GM18511 (cell line): ENCODE data around the gene FGL2.
A peak's percentile ranks its signal among the peaks of the same experiment; 100 is the strongest.
"Not testable (repeated sequence)": the region's sequence is repeated elsewhere in the genome, so short reads cannot be mapped to it uniquely, and the experiment has no call there.

Source experiments
- ATAC-seq: cut with Tn5 transposase; IDR thresholded peaks from one replicate; pipeline ENCODE4 v1.9.1; 2021; ENCODE audit warnings: mild to moderate bottlenecking, moderate library complexity; ENCODE audit not compliant: unreplicated experiment

FGL2 gene, protein sequence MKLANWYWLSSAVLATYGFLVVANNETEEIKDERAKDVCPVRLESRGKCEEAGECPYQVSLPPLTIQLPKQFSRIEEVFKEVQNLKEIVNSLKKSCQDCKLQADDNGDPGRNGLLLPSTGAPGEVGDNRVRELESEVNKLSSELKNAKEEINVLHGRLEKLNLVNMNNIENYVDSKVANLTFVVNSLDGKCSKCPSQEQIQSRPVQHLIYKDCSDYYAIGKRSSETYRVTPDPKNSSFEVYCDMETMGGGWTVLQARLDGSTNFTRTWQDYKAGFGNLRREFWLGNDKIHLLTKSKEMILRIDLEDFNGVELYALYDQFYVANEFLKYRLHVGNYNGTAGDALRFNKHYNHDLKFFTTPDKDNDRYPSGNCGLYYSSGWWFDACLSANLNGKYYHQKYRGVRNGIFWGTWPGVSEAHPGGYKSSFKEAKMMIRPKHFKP

DNA sequence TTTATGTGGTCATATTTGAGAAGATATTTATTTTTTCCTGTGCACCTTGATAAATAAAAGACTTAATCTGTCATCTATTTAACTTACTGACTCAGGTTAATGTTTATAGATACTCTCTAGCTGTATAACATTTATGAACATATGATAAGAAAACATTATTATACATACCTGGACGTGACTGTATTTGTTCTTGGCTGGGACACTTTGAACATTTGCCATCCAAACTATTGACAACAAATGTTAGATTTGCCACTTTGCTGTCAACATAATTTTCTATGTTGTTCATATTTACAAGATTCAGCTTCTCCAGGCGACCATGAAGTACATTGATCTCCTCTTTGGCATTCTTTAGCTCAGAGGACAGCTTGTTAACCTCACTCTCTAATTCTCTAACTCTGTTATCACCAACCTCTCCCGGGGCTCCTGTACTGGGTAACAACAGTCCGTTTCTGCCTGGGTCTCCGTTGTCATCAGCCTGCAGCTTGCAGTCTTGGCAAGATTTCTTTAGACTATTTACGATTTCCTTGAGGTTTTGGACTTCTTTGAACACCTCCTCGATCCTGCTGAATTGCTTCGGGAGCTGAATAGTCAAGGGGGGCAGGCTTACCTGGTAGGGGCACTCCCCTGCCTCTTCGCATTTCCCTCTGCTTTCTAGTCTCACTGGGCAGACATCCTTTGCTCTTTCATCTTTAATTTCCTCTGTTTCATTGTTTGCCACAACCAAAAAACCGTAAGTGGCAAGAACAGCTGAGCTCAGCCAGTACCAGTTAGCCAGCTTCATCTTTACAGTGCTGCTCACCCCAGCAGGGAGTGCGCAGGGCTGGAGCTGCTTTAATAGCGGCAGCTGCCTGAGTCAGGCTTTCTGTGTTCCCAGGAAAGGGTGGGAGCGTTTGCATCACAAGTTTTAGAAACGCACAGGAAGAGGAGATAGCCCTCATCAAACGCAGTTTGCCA is at the start of gene FGL2:
FGL2 (minus strand) TSS at position 807 of the 954 bp plus-strand sequence; CDS start at position 781, 26 bp downstream.
- peak; percentile 23 for ATAC-seq

DNA sequence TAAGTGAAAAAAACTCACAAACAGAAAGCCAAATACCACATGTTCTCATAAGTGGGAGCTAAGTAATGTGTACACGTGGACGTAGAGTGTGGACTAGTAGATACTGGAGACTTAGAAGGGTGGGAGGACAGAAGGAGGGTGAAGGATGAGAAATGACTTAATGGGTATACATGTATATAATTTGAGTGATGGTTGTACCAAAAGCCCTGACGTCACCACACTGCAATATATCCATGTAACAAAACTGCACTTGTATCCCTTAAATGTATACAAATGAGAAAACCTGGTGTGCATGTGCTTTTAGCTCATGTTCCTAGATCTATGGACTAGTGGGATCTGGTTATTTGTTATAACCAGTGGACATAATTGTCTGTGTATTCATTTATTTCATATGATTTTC is 48.5 kb upstream of the FGL2 start:
- ATAC-seq = no peak

DNA sequence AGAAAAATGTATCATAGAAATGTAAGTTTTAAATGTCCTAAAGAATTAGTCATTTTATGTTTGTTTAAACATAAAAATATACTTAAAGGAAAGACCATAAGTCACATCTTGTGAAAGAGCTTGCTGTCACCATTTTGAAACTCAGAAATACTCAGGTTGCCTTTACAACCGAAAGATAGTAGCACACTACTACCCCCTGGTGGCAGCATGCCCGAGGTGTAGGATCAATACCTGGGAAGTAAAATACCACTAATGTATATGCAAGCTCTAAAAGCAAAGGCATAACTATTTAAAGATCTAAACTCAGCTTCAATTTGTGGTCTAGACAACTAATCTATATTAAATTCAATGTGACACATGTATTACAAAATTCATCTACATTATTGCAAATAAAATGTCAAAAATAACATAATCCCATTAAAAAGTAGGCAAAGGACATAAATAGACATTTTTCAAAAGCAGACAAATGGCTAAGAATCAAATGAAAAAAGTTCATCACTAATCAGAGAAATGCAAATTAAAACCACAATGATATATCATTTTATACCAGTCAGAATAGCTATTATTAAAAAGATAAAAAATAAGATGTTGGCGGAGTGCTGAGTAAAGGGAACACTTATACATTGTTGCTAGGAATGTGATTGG is 47.7 kb upstream of the FGL2 start:
- ATAC-seq = peak; percentile 82

DNA sequence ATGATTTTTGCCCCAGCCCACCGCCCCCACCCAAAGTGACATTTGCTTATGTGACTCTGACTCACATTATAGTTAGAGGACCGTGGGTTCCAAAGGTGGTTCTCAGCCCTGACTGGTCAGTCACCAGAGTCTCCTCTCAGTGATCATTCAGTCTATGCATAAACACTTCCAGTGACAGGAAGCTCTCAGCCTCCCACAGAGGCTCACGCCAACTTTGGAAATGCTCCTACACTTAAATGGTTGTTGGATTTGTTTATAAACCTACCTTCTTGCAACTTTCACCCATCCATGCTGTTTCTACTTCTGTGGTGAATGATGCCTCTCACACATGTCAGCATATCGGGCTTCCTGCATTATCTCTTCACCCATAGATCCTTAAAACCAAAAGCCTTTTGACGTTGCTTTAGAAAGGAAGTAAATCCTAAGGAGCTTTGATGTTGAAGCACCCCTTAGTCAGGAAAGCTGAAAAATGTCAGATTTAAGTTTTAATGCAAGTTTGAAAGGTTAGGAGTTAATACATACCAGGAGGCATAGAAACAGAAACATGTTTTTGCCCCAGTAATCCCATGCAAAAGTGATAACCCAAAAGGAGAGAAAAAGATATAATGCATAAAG is 46.5 kb upstream of the FGL2 start:
- no peak for ATAC-seq

DNA sequence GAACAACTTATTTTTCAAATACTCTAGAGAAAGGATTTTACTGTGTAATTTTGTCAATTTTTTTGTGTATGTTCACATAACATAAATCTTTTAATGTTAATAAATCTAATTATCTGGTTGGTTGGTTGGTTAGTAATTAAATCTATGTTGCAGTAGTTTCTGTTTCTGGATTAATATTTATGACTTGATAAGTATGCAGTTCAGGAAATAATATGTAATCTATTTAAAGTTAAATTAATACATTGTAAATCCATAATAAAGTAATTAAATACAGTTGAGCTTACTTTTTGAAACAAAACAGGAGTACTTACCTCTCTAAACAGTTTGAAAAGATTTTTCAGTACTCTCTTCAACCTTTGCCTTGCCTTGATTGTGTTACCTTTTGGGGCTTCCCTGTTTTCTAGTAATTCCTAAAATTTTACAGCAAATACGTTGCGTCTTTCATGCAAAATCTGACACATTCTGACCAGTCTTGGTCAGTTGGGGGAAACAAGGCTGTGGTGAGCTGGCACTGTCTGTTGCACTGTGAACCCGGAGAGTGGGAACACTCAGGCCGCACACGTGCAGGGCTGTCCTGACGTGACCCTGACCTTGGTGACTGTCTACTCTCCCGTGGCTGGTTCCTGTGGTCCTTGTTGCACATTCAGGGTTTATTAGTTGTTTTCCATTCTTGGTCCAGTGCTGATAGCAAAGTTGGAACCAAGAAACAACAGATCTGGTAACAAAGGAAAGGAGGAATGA is 45.6 kb upstream of the FGL2 start:
- ATAC-seq = no peak

DNA sequence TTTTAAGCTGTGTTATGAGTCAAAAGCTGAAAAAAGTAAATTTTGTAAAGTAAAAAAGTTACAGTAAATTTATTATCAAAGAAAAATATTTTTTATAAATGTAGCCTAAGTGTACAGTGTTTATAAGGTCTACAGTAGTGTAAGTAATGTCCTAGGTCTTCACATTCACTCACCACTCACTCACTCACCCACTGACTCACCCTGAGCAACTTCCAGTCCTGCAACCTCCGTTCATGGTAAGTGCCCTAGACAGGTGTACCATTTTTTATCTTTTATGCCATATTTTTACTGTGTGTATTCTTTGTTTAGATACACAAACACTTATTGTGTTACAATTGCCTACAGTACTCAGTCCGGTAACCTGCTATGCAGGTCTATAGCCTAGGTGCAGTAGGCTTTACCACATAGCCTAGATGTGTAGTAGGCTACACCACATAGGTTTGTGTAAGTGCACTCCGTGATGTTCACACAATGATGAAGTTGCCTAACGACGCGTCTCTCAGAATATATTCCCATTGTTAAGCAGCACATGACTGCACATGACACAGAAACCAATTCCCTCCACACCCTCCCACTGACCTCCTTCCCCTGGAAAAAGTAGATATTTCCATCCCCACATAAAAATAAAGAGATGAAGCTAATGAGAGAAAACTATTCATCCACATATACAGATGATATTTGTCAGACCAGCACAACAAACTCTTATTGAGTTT is 44.8 kb upstream of the FGL2 start:
- ATAC-seq = no peak

DNA sequence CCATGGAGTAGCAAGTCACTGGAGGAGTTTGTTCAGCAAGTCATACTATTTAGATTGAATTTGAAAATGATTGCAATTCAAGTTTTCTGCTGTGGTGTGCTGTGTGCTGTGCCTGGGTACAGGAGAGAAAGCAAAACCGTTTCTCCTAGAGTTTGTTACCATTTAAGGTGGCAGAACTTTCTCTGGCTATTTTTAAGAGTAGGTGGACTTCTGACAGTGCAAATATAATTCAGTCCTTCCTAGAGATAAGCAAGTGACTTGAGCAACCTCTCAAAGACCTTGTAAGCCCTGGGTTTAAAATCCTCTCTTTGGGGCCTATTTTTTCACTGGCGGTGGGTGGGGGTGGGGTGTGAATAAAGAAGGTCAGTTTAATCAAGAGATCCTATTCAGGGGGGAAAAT is 42.9 kb upstream of the FGL2 start:
- no peak for ATAC-seq

DNA sequence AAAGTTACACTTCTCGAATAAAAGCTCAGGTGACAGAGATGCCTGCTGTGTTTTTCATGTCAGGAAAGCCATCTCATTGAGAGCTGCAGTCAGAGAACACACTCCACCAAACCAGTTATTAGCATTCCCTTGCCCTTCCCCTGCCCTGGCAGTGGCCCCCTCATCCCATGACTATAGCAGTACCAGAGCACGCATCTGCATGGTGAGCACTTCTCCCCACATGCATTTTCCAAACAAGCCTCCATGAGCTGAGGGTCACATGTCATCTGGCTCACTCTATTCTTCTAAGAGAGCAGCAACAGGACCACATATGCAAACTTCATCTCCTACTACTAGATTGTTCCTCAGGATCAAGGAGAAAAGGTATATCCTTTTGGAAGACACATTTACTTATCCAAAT is 42.4 kb upstream of the FGL2 start:
- no peak for ATAC-seq

DNA sequence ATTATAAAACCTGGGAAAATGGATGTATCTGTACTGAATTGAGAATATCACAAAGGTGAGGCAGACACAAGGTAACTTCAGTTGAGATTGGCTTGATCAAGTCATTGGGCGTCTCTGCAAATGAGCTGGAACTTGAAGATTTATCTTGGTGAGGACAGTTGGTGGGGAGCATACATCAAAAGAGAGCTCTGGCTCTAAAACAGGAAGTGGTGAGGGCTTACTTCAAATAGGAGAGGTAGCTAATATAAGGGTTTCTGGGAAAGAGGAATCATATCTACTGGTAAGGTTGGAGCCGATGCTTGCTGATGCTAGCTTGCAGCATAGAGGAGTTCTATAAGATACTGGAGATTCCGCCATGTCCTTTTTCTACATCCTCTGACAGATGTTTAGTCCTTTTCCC is 39.9 kb upstream of the FGL2 start:
- ATAC-seq = no peak

DNA sequence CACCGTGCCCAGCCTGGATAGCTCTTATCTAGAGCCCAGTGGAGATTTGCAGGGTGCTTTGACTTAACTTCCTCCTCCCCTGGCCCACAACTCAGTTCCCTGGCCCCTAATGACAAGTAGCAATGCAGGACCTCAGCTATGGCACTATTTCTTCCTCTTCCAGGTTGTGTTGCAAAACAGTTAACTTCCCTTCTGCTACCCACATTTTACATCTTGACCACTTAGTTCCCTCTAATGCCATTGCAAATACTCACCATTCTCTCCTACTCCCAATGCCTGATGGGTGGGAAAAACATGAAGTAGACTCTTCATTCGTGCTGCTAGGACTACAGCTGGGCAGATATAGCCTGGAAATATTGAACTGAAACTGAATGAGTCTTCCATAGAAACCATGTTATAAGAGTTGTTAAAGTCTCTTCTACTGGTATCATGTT is 39.1 kb upstream of the FGL2 start:
- ATAC-seq = no peak

DNA sequence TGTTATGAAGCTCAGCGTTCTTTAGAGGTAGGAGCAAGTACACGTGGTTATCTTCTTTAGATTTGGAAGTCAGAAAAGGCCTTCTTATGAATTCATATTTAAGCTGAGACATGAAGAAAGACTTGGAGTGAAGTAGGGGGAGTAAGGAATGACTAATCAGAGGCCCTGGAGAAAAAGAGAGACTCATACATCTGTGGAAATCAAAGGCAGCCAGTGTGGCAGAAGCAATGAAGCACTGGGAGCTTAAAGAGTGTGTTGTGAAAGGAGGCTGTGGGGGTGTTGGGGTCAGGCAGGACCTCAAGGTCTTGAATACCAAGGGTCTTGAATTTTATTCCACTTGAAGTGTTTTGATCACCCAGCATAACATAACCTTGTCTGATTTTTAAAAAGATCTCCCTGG is 35.7 kb upstream of the FGL2 start:
- ATAC-seq = no peak

DNA sequence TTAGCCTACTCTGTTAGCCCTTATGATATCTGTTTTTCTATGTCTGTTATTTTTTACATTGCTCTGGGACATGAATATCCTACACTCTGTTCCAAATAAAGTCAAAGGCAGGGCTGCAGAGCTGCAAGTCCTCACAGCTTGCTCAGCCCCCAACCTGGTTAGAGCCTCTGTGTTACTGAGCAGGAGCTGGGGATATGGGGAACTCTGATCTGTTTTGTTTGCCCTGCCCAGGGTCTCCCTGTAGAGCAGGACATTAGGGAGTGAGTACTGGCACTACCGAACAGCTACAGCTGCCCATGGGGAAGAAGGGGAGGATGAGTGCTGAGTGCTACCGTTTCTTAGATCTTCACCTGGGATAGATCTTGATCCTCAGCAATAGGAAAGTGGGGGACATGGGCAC is 32.8 kb upstream of the FGL2 start:
- ATAC-seq = no peak

DNA sequence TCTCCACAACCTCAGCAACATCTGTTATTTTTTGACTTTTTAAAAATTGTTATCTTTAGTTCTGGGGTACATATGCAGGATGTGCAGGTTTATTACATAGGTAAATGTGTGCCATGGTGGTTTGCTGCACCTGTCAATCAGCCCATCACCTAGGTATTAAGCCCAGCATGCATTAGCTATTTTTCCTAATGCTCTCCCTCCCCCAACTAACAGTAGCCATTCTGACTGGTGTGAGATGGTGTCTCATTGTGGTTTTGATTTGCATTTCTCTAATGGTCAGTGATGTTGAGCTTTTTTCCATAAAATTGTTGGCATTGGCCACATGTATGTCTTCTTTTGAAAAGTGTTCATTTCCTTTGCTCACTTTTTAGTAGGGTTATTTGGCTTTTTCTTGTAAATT is 29.2 kb upstream of the FGL2 start:
- not testable (repeated sequence) for ATAC-seq

DNA sequence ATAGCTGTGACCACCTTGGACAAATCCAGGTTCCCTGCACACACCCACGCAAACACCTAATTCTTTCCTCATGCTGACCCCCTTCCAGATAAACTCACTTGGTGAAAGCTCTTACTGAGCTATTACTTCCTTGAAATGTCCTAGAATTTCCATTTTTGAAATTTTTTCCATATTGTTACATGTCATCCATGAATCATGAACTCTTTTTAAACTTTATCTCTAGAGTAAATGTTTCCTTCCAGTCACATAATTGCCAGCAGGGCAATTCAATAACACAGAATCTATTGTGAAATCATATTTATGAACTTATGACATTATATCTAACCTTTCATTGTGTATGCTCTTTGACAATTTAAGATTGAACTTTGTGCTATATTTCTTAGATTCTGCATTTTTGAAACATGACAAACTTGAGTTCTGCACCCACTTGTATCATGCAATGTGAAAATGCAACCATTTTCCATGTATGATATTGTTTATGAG is 26.8 kb upstream of the FGL2 start:
- no peak for ATAC-seq

DNA sequence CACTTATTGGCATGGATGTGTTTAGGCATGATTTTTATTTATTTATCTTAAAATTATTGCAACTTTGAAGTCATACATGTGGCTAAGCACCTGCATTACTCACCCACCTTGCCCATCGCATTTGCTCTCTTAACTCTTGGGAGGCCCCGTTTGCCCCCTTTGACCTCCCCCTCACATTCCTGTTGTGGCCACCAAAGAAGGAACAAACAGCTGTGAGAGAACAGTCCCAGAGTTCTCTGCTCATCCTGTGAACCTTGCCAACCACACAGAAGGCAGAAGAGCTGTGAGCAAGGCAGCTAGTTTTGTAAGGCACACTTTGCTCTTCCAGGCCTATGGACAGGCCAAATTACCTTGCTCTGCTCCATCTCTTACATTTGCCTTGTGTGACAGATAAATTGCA is 23.6 kb upstream of the FGL2 start:
- ATAC-seq = no peak

DNA sequence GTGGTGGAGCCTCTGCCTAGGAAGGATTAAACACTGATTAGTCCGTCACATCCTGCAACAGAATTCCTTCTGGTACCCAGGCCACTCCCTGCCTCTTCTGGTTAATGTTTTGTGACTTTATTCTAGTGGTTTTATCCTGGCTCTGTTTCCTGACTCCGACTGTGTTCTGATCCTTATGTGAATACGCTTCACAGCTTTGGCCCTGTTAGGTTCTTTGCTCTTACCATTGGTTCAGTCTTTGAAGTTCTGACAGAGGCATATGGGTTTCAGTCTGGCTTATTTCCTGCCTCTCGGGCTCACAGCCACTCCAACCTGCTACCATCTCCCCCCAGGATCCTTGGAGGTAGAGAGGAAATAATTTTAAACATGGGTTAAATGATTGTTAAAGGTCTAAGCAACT is 23.2 kb upstream of the FGL2 start:
- no peak for ATAC-seq

DNA sequence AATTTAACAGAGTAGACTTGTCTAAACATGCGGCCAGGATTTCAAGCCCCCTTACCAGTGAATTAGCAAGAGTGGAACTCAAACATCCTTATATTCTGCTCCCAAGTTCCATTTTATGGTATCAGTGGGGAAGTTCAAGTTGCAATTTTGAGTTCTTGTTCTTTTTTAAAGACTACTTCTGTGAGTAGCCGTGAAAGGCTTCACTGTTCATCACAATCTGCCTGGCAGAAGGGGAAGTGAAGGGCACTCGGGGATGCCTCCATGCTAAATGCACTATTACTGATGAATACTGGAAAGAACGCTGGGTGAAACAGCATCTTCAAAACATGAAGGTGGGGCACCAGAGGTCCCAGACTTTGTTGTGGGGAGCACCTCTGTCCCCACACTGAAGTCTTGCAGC is 22.4 kb upstream of the FGL2 start:
- no peak for ATAC-seq

DNA sequence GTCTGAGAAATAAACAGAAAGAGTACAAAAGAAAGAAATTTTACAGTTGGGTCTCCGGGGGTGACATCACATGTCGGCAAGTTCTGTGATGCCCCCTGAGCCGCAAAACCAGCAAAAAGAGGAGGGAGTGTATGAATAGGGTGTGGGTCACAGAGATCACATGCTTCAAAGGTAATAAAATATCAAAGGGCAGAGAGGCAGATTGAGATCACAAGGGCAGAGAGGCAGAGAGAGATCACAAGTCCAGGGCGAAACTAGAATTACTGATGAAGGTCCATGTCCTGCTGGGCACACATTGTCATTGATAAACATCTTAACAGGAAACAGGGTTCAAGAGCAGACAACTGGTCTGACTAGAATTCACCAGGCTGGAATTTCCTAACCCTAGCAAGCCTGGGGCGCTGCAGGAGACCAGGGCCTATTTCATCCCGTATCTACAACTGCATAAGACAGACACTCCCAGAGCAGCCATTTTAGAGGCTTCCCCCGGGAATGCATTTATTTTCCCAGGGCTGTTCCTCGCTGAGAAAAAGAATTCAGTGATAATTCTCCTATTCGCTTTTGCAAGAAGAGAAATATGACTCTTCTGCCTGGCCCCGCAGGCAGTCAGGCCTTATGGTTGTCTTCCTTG is 20.2 kb upstream of the FGL2 start:
- not testable (repeated sequence) for ATAC-seq
